ENCODE measurements around the gene MXD4. TPM values are rescaled to one million over a fixed set of nuclear protein-coding genes. Genes with fewer than 3 reads are reported as not detected.
"Not testable (repeated sequence)": the region's sequence is repeated elsewhere in the genome, so short reads cannot be mapped to it uniquely, and the experiment has no call there.

MXD4 gene
- total and polyA plus RNA-seq, 4 donors: 34.4 to 65.1 (median 47.8) TPM

- ATAC-seq (ENCODE audit: insufficient read depth, low FRiP score) (no peak), DNase-seq (no peak)
- Histone ChIP-seq H3K9ac (ENCODE audit: insufficient read depth in 1 of 2, low read length in 2 of 2) (no peak overlapping the region), H3K4me1 (ENCODE audit: control insufficient read depth in 5 of 5, insufficient read depth in 5 of 5, low read length in 5 of 5) (no peaks in the 10 kb centered on the region), H3K4me3 (no peak overlapping the region), H3K36me3 (ENCODE audit: control insufficient read depth in 4 of 4, insufficient read depth in 4 of 4, low read length in 4 of 4) (peaks cover 0 to 2% (median 0%) of the 10 kb centered on the region in 4 donors), H3K27ac (ENCODE audit: low read depth in 1 of 2, low read length in 1 of 2) (no peak overlapping the region), H3K27me3 (ENCODE audit: control insufficient read depth in 3 of 3, insufficient read depth in 3 of 3, low read length in 2 of 3) (no peaks in the 10 kb centered on the region), H3K9me3 (ENCODE audit: control insufficient read depth in 4 of 4, insufficient read depth in 3 of 4, low read length in 3 of 4) (no peaks in the 10 kb centered on the region)
- TF ChIP-seq CTCF (IDR thresholded peaks at IDR 0.05; ENCODE audit: control extremely low read depth, extremely low read depth): no peak
- WGBS, 2 donors: 91 to 96% methylated on average over 1 of the region's 1 CpG
These were observed 43.5 kb downstream of the MXD4 start for GRCh38 chr4:2218436-2218835.

- no peak for TF ChIP-seq CTCF (IDR thresholded peaks at IDR 0.05; ENCODE audit: control extremely low read depth, extremely low read depth)
- H3K9ac ChIP-seq (ENCODE audit: insufficient read depth in 1 of 2, low read length in 2 of 2): no peak overlapping the region
- H3K9me3 ChIP-seq (ENCODE audit: control insufficient read depth in 4 of 4, insufficient read depth in 3 of 4, low read length in 3 of 4): no peaks in the 10 kb centered on the region
- ATAC-seq (ENCODE audit: insufficient read depth, low FRiP score) (no peak), DNase-seq (no peak)
- 50 to 58% methylated on average over 3 of the region's 3 CpGs for WGBS, 2 donors
- H3K36me3 ChIP-seq (ENCODE audit: control insufficient read depth in 4 of 4, insufficient read depth in 4 of 4, low read length in 4 of 4): peaks cover 0 to 1% (median 0%) of the 10 kb centered on the region in 4 donors
- no peak overlapping the region for H3K27ac ChIP-seq (ENCODE audit: low read depth in 1 of 2, low read length in 1 of 2)
- H3K4me1 ChIP-seq (ENCODE audit: control insufficient read depth in 5 of 5, insufficient read depth in 5 of 5, low read length in 5 of 5): no peaks in the 10 kb centered on the region
- H3K27me3 ChIP-seq (ENCODE audit: control insufficient read depth in 3 of 3, insufficient read depth in 3 of 3, low read length in 2 of 3): no peaks in the 10 kb centered on the region
- H3K4me3 ChIP-seq: no peak overlapping the region
These were observed 44.2 kb downstream of the MXD4 start for GRCh38 chr4:2217726-2218125.

GRCh38 chr4:2212831-2213230, 49.1 kb downstream of the MXD4 start:
- no peak for ATAC-seq (ENCODE audit: insufficient read depth, low FRiP score)
- TF ChIP-seq CTCF (IDR thresholded peaks at IDR 0.05; ENCODE audit: control extremely low read depth, extremely low read depth): no peak

GRCh38 chr4:2202789-2203188, 59.1 kb downstream of the MXD4 start:
- H3K9me3 ChIP-seq (ENCODE audit: control insufficient read depth in 4 of 4, insufficient read depth in 3 of 4, low read length in 3 of 4); H3K4me3 ChIP-seq; H3K9ac ChIP-seq (ENCODE audit: insufficient read depth in 1 of 2, low read length in 2 of 2); ATAC-seq (ENCODE audit: insufficient read depth, low FRiP score); H3K36me3 ChIP-seq (ENCODE audit: control insufficient read depth in 4 of 4, insufficient read depth in 4 of 4, low read length in 4 of 4); H3K4me1 ChIP-seq (ENCODE audit: control insufficient read depth in 5 of 5, insufficient read depth in 5 of 5, low read length in 5 of 5); H3K27me3 ChIP-seq (ENCODE audit: control insufficient read depth in 3 of 3, insufficient read depth in 3 of 3, low read length in 2 of 3); H3K27ac ChIP-seq (ENCODE audit: low read depth in 1 of 2, low read length in 1 of 2); DNase-seq: not testable (repeated sequence)
- 95% methylated on average over 1 of the region's 1 CpG for WGBS, 2 donors

More at GRCh38 chr4:2212831-2213230, 49.1 kb downstream of the MXD4 start:
- WGBS, 2 donors: 83 to 92% methylated on average over 1 of the region's 1 CpG
- Histone ChIP-seq H3K27me3 (ENCODE audit: control insufficient read depth in 3 of 3, insufficient read depth in 3 of 3, low read length in 2 of 3) (no peaks in the 10 kb centered on the region), H3K4me3 (no peak overlapping the region), H3K36me3 (ENCODE audit: control insufficient read depth in 4 of 4, insufficient read depth in 4 of 4, low read length in 4 of 4) (peaks cover 0 to 2% (median under 1%) of the 10 kb centered on the region in 4 donors), H3K4me1 (ENCODE audit: control insufficient read depth in 5 of 5, insufficient read depth in 5 of 5, low read length in 5 of 5) (no peaks in the 10 kb centered on the region), H3K9me3 (ENCODE audit: control insufficient read depth in 4 of 4, insufficient read depth in 3 of 4, low read length in 3 of 4) (no peaks in the 10 kb centered on the region), H3K9ac (ENCODE audit: insufficient read depth in 1 of 2, low read length in 2 of 2) (no peak overlapping the region), H3K27ac (ENCODE audit: low read depth in 1 of 2, low read length in 1 of 2) (no peak overlapping the region)
- DNase-seq: no peak

Small RNA genes within 50 kb of the gene (small RNA-seq; reads per million reads assigned to genes)
- gene COX6B1P5 (ENCODE audit: low replicate concordance): not detected

Other genes starting within 250 kb of the MXD4 start
- under 1 TPM; 0.28 to 0.46 TPM for gene NAT8L, start 202.8 kb downstream of the MXD4 start, total RNA-seq
- under 1 TPM; 0.05 to 0.06 TPM for gene NAT8L, start 202.8 kb downstream of the MXD4 start, polyA plus RNA-seq
- gene HAUS3, start 20.0 kb downstream of the MXD4 start, total RNA-seq: 10 to 100 TPM; 12.8 to 21.0 TPM
- gene HAUS3, start 20.0 kb downstream of the MXD4 start, polyA plus RNA-seq: 10 to 100 TPM in 1 of 2 donors, 1 to 10 TPM in 1; 5.6 to 11.5 TPM
- 1 to 10 TPM; 3.3 to 3.7 TPM for gene POLN, start 20.0 kb downstream of the MXD4 start, total RNA-seq
- gene POLN, start 20.0 kb downstream of the MXD4 start, polyA plus RNA-seq: 1 to 10 TPM in 1 of 2 donors, under 1 TPM in 1; 0.68 to 1.1 TPM
- gene ZFYVE28, start 156.5 kb upstream of the MXD4 start, total RNA-seq: 10 to 100 TPM in 1 of 2 donors, 1 to 10 TPM in 1; 8.3 to 10.3 TPM
- 1 to 10 TPM; 6.8 to 6.9 TPM for gene ZFYVE28, start 156.5 kb upstream of the MXD4 start, polyA plus RNA-seq
- gene CFAP99, start 156.8 kb upstream of the MXD4 start, total RNA-seq: 10 to 100 TPM in 1 of 2 donors, 1 to 10 TPM in 1; 2.6 to 12.1 TPM
- gene CFAP99, start 156.8 kb upstream of the MXD4 start, polyA plus RNA-seq: 1 to 10 TPM; 2.1 TPM
- 10 to 100 TPM; 49.2 to 54.7 TPM for gene RNF4, start 207.0 kb upstream of the MXD4 start, total RNA-seq
- gene RNF4, start 207.0 kb upstream of the MXD4 start, polyA plus RNA-seq: 10 to 100 TPM; 14.8 to 33.0 TPM